ENCODE measurements around the gene DHRSX.

Gene DHRSX

DNA sequence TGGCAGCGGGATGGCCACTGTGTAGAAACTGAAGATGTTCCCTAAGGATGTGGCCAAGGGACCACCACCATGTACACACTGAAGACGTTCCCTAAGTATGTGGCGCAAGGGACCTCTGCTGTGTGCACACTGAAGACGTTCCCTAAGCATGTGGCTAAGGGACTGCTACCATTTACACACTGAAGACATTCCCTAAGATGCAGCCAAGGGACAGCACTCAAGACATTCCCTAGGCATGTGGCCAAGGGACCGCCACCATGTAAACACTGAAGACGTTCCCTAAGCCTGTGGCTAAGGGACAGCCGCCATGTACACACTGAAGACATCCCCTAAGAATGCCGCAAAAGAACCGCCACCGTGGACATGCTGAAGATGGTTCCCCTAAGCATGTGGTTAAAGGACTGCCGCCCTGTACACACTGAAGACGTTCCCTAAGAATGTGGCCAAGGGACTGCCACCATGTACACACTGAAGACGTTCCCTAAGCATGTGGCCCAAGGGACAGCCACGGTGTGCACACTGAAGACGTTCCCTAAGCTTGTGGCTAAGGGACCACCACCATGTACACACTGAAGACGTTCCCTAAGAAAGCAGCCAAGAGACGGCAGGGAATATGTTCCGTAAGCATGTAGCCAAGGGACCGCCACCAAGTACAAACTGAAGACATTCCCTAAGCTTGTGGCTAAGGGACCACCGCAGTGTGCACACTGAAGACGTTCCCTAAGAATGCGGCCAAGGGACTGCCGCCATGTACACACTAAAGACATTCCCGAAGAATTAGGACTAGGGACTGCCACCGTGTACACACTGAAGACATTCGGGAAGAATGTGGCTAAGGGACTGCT lies 43.3 kb downstream of the DHRSX start:
- no peak for TF ChIP-seq GATA2 (IDR thresholded peaks at IDR 0.05; ENCODE audit: low read depth, low read length)
- TF ChIP-seq GATA3 (IDR thresholded peaks at IDR 0.05; ENCODE audit: low read depth, low read length): no peak

DNA sequence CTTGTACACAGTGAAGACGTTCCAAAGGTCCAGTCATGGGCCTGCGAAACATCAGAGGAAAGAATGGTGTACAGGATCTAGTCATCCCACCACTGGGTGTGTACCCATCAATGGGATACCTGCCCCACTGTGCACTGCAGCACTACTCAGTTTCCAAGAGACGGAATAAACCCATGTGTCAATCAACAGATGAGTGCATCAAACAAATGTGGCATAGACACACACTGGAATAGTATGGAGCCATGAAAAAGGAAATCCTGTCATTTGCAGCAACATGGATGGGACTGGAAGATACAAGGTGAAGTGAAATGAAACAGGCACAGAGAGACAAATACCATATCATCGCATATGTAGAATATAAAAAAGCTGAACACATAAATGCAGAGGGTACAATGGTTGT lies 48.0 kb downstream of the DHRSX start:
- TF ChIP-seq GATA2 (IDR thresholded peaks at IDR 0.05; ENCODE audit: low read depth, low read length): no peak
- TF ChIP-seq GATA3 (IDR thresholded peaks at IDR 0.05; ENCODE audit: low read depth, low read length): no peak

DNA sequence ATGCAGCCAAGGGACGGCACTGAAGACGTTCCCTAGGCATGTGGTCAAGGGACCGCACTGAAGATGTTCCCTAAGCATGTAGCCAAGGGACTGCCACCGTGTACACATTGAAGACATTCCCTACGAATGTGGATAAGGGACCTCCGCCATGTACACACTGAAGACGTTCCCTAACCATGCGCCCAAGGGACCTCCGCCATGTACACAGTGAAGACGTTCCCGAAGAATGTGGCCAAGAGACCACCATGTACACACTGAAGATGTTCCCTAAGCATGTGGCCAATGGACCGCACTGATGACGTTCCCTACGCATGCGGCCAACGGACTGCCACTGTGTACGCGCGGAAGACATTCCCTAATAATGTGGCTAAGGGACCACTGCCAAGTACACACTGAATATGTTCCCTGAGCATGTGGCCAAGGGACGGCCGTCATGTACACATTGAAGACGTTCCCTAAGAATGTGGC lies 48.4 kb downstream of the DHRSX start:
- TF ChIP-seq GATA3 (IDR thresholded peaks at IDR 0.05; ENCODE audit: low read depth, low read length) (no peak), GATA2 (IDR thresholded peaks at IDR 0.05; ENCODE audit: low read depth, low read length) (no peak)

DNA sequence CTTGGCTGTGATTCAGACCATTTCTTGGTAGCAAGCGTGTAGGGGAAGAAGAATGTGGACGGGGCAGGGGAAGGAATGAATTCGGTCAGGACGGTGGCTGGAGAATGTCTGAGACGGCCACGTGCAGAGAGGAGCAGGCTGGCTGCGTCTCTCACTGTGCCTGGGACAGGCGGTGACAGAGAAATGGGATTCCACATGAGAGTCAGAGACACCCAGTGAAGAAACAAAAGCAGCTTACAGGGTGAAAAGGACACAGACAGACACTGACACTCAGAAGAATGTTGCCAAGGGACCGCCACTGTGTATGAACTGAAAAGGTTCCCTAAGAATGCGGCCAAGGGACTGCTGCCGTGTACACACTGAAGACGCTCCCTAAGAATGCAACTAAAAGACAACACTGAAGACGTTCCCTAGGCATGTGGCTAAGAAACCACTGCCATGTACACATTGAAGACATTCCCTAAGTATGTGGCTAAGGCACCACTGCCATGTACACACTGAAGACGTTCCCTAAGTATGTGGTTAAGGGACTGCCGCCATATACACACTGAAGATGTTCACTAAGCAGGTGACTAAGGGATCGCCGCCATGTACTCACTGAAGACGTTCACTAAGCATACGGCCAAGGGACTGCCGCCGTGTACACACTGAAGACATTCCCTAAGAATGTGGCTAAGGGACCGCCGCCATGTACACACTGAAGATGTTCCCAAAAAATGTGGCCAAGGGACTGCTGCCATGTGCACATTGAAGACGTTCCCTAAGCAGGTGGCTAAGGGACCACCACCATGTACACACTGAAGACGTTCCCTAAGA lies 49.1 kb downstream of the DHRSX start:
- TF ChIP-seq GATA3 (IDR thresholded peaks at IDR 0.05; ENCODE audit: low read depth, low read length) (no peak), GATA2 (IDR thresholded peaks at IDR 0.05; ENCODE audit: low read depth, low read length) (no peak)

DNA sequence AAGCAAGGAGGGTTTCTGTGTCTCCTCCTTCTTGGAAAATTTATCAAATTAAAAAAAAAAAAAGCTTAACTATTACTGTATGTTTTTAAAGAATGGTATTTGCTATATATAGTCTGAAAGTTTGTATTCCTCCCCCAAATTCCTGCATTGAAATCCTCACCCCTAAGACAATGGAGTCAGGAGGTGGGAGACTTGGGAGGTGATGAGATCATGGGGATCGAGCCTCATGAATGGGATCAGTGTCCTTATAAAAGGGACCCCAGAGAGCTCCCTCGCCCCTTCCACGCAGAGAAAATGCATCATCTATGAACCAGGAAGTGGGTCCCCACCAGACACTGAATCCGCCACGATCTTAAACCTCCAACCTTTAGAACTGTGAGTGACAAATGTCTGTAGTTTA lies 50.1 kb downstream of the DHRSX start:
- no peak for TF ChIP-seq GATA3 (IDR thresholded peaks at IDR 0.05; ENCODE audit: low read depth, low read length)
- TF ChIP-seq GATA2 (IDR thresholded peaks at IDR 0.05; ENCODE audit: low read depth, low read length): no peak

DNA sequence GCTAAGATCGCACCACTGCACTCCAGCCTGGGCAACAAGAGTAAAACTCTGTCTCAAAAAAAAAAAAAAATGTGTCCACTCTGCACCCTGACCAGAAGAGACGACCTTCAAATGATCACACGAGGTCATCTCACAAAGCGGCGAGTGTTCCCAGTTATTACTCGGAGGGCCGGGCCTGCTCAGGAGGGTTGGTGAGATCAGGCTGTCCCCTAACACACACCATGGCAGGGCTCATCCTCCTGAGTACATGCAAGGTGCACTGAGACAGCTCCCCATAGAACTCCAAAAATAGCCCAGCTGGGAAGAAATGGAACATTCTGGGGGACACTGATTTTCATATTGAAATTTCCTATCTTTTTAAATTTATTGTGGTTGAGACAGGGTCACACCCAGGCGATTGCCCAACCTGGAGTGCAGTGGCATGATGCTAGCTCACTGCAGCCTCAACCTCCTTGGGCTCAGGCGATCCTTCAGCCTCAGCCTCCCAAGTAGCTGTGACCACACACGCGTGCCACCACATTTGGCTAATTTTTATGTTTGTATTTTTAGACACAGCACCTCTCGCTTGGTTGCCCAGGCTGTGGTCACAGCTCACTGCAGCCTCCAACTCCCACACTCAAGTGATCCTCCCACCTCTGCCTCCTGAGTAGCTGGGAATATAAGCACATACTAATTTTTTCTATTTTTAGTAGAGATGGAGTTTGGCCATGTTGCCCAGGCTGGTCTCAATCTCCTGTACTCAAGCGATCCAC lies 51.5 kb downstream of the DHRSX start:
- TF ChIP-seq GATA3 (IDR thresholded peaks at IDR 0.05; ENCODE audit: low read depth, low read length): no peak

DNA sequence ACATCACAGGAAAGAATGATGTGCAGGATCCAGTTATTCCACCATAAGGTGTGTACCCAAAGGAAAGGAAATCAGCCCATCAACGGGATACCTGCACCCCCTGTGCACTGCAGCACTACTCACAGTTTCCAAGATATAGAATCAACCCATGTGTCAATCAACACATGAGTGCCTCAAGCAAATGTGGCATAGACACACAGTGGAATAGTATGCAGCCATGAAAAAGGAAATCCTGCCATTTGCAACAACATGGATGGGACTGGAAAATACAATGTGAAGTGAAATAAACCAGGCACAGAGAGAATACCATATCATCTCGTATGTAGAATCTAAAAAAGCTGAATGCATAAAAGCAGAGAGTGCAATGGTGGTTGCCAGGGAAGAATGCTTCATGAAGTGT lies 53.3 kb downstream of the DHRSX start:
- TF ChIP-seq GATA2 (IDR thresholded peaks at IDR 0.05; ENCODE audit: low read depth, low read length) (no peak), GATA3 (IDR thresholded peaks at IDR 0.05; ENCODE audit: low read depth, low read length) (no peak)

DNA sequence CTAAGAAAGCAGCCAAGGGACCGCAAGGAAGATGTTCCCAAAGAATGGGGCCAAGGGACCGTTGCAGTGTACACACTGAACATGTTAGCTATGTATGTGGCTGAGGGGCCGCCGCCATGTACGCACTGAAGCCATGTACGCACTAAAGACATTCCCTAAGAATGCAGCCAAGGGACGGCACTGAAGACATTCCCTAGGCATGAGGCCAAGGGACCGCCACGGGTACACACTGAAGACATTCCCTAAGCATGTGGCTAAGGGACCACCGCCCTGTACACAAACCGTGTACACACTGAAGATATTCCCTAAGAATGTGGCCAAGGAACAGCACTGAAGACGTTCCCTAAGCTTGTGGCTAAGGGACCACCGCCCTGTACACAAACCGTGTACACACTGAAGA lies 54.0 kb downstream of the DHRSX start:
- TF ChIP-seq GATA3 (IDR thresholded peaks at IDR 0.05; ENCODE audit: low read depth, low read length) (no peak), GATA2 (IDR thresholded peaks at IDR 0.05; ENCODE audit: low read depth, low read length) (no peak)

DNA sequence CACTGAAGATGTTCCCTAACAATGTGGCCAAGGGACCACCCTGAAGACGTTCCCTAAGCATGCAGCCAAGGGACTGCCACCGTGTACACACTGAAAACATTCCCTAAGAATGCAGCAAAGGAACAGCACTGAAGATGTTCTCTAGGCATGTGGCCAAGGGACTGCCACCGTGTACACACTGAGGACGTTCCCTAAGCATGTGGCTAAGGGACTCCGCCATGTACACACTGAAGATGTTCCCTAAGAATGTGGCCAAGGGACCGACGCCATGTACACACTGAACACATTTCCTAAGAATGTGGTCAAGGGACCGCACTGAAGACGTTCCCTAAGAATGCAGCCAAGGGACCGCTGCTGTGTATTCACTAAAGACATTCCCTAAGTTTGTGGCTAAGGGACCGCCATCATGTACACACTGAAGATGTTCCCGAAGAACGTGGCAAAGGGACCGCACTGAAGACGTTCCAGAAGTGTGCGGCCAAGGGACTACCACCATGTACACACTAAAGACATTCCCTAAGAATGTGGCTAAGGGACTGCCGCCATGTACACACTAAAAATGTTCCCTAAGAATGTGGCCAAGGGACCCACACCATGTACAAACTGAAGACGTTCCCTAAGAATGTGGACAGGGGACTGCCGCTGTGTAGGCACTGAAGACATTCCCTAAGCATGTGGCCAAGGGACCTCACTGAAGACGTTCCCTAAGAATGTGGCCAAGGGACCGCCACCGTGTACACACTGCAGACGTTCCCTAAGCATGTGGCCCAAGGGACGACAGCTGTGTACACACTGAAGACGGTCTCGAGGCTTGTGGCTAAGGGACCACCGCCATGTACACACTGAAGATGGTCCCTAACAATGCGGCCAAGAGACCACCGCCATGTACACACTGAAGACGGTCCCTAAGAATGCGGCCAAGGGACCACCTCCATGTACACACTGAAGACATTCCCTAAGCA lies 54.8 kb downstream of the DHRSX start:
- TF ChIP-seq GATA3 (IDR thresholded peaks at IDR 0.05; ENCODE audit: low read depth, low read length) (no peak), GATA2 (IDR thresholded peaks at IDR 0.05; ENCODE audit: low read depth, low read length) (no peak)

DNA sequence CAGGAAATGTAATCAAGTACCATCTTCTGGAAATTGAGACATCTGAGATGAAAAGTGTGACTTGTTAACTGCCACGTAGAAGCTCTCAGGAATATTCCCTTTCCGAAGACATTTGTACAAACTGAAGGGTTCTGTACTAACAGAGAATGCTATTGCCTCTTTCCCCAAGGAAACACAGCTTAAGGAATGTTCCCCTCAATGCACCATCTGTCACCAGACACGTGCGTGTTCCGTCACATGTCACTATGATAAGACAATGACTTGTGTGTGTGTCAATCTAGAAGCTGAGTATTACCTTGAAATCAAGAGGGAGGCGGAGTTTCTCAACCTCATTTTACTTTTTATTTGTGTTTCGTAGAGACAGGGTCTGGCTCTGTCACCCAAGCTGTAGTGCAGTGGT lies 58.1 kb downstream of the DHRSX start:
- no peak for TF ChIP-seq GATA2 (IDR thresholded peaks at IDR 0.05; ENCODE audit: low read depth, low read length)

DNA sequence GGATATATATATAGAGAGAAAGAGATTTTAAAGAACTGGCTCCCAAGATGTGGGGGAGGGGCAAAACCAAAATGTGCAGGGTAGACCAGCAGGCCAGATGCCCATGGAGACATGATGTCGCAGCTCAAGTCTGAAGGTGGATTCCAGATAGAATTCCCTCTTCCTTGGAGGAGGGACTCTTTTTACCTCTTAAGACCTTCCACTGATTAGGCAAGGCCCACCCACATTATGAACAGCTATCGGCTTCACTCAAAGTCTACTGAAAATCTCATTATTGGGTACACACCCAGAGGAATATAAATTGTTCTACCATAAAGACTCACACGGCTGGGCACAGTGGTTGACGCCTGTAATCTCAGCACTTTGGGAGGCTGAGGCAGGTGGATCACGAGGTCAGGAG lies 59.3 kb downstream of the DHRSX start:
- TF ChIP-seq GATA2 (IDR thresholded peaks at IDR 0.05; ENCODE audit: low read depth, low read length): no peak
- no peak for TF ChIP-seq GATA3 (IDR thresholded peaks at IDR 0.05; ENCODE audit: low read depth, low read length)

DNA sequence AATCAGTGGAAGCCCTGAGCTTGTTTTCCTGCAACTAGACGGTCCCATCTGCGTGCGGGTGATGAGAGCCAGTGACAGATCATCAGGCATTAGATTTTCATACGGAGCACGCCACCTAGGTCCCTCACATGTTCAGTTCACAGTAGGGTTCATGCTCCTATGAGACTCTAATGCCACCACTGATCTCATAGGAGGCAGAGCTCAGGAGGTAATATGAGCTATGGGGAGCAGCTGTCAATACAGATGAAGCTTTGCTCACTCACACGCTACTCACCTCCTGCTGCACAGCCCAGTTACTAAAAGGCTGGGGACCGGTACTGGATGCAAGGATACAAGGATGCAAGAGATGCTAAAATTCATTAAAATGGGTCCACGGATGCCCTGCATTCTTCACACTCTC lies 61.2 kb downstream of the DHRSX start:
- TF ChIP-seq GATA3 (IDR thresholded peaks at IDR 0.05; ENCODE audit: low read depth, low read length) (no peak), GATA2 (IDR thresholded peaks at IDR 0.05; ENCODE audit: low read depth, low read length) (no peak)

DNA sequence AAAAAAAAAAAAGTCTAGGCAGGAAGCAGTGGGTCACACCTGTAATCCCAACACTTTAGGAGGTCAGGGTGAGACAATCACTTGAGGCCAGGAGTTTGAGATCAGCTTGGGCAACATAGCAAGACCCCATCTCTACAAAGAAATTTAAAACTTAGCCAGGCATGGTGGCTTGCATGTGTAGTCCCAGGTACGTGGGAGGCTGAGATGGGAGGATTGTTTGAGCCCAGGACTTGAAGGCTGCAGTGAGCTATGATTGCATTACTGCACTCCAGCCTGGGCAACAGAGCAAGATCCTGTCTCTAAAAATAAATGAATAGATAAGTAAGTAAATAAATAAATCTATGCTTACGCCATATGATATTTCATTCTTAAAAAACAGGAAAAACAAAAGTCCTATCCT lies 65.3 kb downstream of the DHRSX start:
- TF ChIP-seq GATA2 (IDR thresholded peaks at IDR 0.05; ENCODE audit: low read depth, low read length): no peak
- no peak for TF ChIP-seq GATA3 (IDR thresholded peaks at IDR 0.05; ENCODE audit: low read depth, low read length)

Measured in SH-SY5Y (cell line).